HG03558 (cell line): ENCODE measurements around the gene ATAD1.

Experiments used
- ATAC-seq: cut with Tn5 transposase; IDR thresholded peaks from one replicate; pipeline ENCODE4 v1.9.1; 2021; ENCODE audit warnings: moderate number of reproducible peaks; ENCODE audit not compliant: unreplicated experiment; ENCODE audit errors: extremely low read depth

The ATAD1 gene

DNA sequence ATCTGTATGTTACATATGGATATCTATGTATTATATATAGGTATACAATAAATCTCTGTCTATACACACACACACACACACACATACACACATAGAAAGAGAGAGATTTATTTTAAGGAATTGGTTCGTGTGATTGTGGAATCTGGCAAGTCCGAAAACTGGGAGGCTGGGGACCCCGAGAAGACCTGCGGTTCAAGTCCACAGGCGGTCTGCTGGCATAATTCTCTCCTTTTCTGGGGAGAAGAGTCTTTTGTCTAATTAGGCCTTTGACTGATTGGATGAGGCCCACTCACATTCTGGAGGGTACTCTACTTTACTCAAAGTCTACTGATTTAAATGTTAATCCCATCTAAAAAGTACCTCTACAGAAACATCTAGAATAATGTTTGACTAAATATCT is 93.2 kb downstream of the ATAD1 start:
- no peak for ATAC-seq

DNA sequence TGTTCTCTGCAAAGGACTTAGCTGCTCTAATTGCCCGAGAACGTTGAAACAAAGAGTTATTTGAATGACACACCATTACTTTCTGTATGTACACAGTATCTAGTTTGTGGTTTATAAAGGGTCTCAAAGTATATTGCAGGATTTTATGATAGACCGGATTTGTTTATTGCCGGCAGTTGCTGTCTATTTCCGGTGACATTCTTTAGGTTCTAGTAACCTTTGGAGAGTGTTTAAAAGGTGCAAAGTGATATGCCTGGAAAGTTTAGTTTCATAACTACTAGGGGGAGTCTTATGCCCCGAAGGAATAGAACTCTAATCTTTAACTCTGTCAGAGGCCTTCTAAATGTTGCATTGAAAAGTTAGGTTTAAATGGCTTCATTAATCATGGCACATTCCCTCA is 94.5 kb downstream of the ATAD1 start:
- ATAC-seq, result no peak

DNA sequence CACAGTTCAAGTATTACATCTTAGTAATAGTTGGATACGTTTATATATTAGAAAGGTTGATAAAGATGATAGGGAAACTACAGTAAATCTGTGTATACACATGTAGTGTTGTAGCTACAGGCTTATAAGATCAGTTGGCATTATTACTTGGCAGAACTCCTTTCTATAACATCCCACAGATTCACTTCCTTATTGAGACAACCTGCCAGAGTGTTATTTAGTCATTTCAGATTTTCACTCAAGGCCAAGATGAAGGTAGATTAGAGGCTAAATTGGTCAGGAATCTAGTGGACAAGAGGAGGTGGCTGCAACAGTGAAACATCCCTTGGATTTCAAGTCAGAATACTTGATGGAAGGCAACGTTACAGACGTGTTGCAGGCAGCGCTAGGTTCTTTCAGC is 95.3 kb downstream of the ATAD1 start:
- ATAC-seq, result no peak

DNA sequence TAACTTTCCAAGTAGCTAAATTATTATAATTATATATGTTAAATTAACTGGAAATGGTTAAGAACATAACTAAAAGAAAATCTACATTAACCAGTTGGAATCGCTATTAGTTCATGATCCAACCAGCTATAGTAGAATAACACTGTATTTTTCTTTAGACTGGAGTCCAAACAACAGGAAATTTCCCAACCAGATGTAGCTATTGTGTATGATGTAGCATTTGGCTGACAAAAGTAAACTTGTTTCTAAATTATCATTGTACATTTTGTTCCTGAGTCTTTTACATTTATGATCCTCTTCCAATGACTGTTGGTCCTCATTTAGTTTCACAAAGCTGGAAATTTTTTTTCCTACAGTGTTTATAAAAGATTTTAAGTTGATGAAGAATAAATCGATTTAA is 96.2 kb downstream of the ATAD1 start:
- no peak for ATAC-seq

DNA sequence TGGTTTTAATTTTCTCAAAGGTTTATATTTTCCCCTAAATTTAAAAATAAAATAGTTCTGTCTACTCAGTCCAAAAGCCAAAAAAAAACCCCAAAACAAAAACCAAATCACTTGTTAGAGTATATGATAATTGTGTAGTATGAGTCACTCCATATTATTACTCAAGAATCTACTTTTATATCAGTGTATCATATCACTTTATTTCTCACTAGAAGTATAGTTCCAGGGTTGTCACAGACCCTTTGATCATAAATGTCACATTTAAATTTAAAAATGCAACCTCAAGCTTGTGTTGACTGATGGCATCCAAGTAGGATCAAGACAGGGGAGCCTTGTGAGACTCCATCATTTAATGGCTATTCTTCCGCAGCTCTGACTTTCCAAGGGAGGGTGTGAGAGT is 97.4 kb downstream of the ATAD1 start:
- ATAC-seq, result no peak

DNA sequence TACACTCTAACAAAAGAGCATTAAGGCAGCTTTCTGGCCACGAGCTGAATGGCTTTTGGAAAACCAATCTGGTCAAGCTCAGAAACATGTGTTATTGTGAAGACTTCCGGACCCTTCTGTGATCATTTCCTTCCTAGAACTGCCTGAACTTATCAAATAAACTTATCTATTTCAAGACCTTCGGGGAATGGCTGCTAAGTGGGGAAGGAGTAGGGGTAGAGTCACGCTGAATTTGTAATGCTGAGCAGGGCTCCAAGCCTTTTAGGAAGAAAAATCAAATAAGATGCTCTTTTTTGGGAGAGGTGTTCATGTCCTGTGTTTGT is 101.7 kb downstream of the ATAD1 start:
- ATAC-seq, result no peak

DNA sequence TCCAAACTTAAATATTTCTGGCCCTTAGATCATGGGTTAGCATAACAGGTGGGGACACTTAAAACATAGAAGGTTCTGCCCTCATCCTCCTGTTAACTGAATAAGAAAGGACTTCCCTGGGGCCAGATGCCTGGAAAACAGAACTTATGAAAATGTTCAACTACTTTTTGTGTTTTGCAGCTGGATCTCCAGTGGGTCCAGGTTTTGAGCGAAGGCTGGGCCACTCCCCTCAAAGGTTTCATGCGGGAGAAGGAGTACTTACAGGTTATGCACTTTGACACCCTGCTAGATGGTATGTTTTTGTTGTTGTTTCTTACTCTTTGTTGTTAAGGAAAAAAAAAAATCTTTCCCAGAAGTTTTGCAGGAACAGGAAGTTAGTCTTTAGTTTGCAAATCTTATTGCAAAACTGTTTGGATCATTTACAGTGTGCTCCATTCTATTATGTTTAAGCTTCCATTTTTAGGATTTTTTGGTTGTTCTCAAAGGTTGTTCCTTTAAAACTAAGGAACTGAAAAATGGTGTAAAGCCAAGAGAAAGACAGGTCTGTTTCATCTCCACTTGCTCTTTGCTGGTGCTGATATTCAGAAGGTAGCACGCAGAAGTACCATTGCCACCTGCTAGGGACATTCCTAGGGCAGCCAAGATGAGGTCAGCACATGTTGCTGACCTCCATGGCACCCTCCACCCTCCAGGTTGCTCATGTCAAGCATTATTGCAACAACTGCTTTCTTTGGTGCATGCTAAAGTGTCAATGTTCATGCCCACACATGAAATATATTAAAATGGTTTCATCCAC is 102.3 kb downstream of the ATAD1 start:
- ATAC-seq, result no peak

DNA sequence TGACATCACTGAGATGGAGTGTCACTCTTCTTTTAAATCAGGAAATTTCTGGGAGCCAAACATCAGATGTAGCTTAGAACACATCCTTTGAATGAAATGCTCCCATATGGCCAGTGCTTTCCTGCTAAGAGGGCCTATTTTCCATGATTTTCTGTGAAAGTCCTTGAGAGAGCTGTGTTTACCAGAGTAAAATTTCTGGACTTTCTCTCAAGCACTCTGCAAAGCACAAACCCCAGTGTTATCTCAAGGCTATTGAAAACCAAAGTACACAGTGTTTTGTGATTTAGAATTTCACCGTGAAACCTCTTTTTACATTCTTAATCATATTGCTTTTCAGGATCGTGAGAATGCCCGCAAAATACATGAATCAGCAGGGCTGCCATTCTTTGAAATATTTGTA is 104.3 kb downstream of the ATAD1 start:
- ATAC-seq, result no peak

DNA sequence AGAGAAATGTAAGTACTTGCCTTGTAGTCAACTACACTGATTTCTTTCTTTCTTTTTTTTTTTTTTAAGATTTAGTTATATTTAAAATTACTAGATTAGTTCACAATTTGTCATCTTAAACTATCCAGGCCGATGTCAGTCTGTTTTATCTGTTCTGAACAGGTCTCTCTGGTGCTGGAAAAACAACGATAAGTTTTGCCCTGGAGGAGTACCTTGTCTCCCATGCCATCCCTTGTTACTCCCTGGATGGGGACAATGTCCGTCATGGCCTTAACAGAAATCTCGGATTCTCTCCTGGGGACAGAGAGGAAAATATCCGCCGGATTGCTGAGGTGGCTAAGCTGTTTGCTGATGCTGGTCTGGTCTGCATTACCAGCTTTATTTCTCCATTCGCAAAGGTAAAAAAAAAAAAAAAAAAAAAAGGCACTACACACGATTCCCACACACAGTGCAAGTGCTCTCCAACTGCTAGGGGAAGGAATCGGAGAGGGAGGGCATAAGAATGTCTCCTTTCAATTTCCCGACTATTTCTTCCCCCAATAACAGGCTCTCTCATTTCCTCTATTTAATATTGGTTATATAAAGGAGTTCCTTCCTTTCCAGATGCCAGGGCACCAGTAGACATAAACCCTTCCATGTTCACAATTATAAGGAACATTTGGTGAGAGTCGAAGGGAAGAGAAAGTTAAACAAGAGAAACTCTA is 105.0 kb downstream of the ATAD1 start:
- no peak for ATAC-seq

DNA sequence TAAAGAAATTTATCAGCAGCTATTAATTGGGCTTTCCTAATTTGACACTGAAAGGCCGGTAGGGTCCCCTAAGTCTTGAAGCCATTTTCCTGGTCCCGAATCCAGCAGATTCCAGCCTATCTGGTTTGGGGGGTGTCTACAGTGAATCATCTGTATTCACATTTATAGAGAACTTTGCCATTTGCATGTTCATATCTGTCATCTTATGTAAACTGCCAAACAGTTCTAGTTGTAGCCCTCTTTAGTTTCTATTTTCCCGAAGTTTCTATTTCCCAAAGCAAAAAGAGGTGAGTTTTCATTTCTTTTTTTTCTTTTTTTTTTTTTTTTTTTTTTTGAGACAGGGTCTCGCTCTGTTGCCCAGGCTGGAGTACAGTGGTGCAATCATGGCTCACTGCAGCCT is 110.8 kb downstream of the ATAD1 start:
- ATAC-seq, result no peak

DNA sequence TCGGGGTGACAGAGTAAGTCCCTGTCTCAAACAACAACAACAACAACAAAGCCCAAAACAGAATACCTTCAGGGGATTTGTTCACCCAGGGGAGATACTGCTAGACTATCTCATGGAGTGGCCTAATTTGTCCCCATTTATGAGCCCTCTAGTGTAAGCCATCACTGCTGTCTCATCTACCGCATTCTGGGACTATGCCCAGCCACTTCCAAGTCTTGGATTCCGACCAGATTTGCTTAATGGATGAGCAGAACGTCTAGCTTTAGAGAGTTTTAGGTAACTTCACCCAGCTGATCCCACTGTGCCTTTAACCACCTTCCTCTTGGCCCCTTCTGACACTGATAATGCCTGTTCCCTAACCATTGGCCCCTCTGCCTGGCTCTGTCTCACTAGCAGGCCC is 111.3 kb downstream of the ATAD1 start:
- ATAC-seq, result no peak

DNA sequence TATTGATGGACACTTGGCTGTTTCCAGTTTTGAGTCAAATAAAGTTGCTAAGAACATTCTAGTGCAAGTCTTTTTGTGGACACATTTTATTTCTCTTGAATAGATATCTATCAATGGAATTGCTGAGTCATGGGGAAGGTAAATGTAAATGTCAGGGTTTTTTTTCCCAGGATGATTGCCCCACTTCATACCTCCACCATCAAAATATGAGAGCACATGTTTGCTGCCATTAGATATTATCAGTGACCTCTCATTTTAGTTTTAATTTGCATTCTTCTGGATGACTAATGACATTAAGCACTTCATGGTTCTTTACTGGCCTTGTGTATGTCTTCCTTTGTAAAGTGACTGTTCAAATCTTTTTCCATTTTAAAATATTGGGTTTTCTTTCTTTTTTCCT is 112.7 kb downstream of the ATAD1 start:
- no peak for ATAC-seq

DNA sequence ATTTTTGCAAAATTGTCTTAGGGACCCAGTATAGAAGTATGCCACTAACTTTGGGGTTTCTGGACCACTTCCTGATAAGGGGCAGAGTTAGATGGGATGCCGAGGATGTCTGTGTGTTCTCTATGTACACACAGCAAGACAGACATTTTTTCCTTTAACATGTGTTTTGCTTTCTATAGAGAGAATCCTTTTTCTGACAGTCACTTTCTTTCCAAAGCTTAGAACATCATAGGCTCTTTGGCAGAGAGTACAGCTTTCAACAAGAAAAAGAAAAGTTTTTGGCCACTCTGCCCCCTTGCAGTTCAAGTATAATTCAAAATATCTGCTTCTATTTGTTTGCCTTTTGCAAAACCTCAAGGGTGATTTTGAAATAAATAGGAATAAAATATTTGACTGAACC is 114.3 kb downstream of the ATAD1 start:
- ATAC-seq, result no peak

DNA sequence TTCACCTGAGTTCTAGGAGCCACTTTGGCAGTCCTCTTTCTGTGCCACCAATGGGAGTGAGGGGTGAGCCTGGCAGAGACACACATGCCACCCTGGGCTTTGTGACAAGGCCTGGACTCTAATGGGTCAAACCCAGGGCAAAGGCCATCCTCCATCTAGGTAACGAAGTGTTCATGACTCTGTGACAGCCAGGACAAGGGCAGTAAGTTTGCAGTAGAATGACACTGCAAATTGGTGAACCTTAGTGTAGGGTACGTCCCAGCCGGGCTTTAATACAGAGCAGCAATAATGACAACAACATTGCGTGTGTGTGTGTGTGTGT is 115.1 kb downstream of the ATAD1 start:
- no peak for ATAC-seq

DNA sequence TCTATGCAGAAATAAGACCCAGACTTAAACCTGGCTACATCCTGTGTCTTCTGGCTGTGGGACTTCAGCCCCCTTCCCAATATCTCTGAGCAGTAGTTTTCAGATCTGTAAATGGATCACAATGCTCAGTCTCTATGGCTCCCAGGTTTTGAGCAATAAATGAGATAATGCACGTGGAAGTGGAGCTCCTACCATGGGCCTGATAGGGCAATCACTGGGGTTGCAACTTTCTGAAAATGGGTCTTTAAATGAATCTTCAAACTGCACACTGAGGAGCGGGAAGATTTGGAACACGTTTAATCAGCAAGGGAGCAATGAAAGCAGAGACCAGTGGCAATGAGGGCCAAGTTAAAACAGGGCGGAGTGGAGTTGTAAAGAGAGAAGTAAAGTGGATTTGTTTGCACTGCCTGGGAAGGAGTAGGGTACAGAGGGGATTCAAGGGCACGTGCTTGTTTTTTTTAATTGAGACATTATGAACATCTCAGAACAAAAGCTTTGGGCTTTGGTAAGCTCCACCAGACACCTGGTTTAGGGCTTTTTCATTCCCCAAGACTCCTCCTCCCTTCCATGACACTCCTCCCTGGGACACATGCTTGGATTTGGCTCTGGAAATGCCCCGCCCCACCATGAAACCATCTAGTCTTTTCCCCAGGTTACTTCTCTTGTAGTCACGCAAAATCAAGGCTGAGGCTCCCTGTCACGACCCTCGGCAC is 115.6 kb downstream of the ATAD1 start:
- ATAC-seq, result no peak
